IPS-15b (cell line): Measurements from ENCODE around the gene UPK3A.
"Not testable (repeated sequence)": the region's sequence is repeated elsewhere in the genome, so short reads cannot be mapped to it uniquely, and the experiment has no call there.

Experiments
- H3K27me3 ChIP-seq: one replicate; pipeline ENCODE4 v1.6.1; 2013; ENCODE audit warnings: low read length; ENCODE audit not compliant: control insufficient read depth, insufficient read depth
- H3K36me3 ChIP-seq: one replicate; pipeline ENCODE4 v1.6.1; 2013; ENCODE audit warnings: low read length; ENCODE audit not compliant: control insufficient read depth, insufficient read depth
- H3K4me1 ChIP-seq: one replicate; pipeline ENCODE4 v1.6.1; 2013; ENCODE audit warnings: mild to moderate bottlenecking, low read length; ENCODE audit not compliant: control insufficient read depth, insufficient read depth
- H3K4me3 ChIP-seq: one replicate; pipeline ENCODE4 v1.5.1; 2013; ENCODE audit warnings: low read depth, low read length
- H3K9ac ChIP-seq: one replicate; pipeline ENCODE4 v1.6.1; 2013; ENCODE audit warnings: low read depth, mild to moderate bottlenecking, low read length
- H3K9me3 ChIP-seq: one replicate; pipeline ENCODE4 v1.6.1; 2013; ENCODE audit warnings: mild to moderate bottlenecking, low read length; ENCODE audit not compliant: control insufficient read depth, insufficient read depth

UPK3A gene

GRCh38 chr22:45242778-45243191 is 42.0 kb upstream of the UPK3A start:
- Histone ChIP-seq H3K36me3 (peaks cover 8% of the 10 kb centered on the region), H3K9me3 (no peaks in the 10 kb centered on the region), H3K9ac (no peak overlapping the region), H3K4me3 (no peak overlapping the region), H3K4me1 (peaks cover 2% of the 10 kb centered on the region), H3K27me3 (peaks cover 5% of the 10 kb centered on the region)

GRCh38 chr22:45244916-45245315 is 39.8 kb upstream of the UPK3A start:
- peaks cover 5% of the 10 kb centered on the region for H3K27me3 ChIP-seq
- no peak overlapping the region for H3K9ac ChIP-seq
- H3K36me3 ChIP-seq: no peaks in the 10 kb centered on the region
- peaks cover 2% of the 10 kb centered on the region for H3K4me1 ChIP-seq
- no peak overlapping the region for H3K4me3 ChIP-seq
- H3K9me3 ChIP-seq: no peaks in the 10 kb centered on the region

GRCh38 chr22:45246060-45246985 is 38.4 kb upstream of the UPK3A start:
- no peak overlapping the region for H3K9ac ChIP-seq
- H3K27me3 ChIP-seq: peaks cover 5% of the 10 kb centered on the region
- H3K4me3 ChIP-seq: no peak overlapping the region
- H3K36me3 ChIP-seq: no peaks in the 10 kb centered on the region
- H3K9me3 ChIP-seq: no peaks in the 10 kb centered on the region
- H3K4me1 ChIP-seq: peaks cover 2% of the 10 kb centered on the region

- Histone ChIP-seq H3K27me3 (no peaks in the 10 kb centered on the region), H3K4me3 (no peak overlapping the region), H3K36me3 (no peaks in the 10 kb centered on the region), H3K4me1 (no peaks in the 10 kb centered on the region), H3K9ac (no peak overlapping the region), H3K9me3 (no peaks in the 10 kb centered on the region)
Observed at GRCh38 chr22:45248832-45249561, 35.8 kb upstream of the UPK3A start.

GRCh38 chr22:45251825-45252224 is 32.9 kb upstream of the UPK3A start:
- Histone ChIP-seq H3K4me3 (no peak overlapping the region), H3K9me3 (no peaks in the 10 kb centered on the region), H3K36me3 (no peaks in the 10 kb centered on the region), H3K9ac (no peak overlapping the region), H3K4me1 (no peaks in the 10 kb centered on the region), H3K27me3 (no peaks in the 10 kb centered on the region)

- H3K9me3 ChIP-seq: no peaks in the 10 kb centered on the region
- no peaks in the 10 kb centered on the region for H3K27me3 ChIP-seq
- no peak overlapping the region for H3K4me3 ChIP-seq
- no peaks in the 10 kb centered on the region for H3K4me1 ChIP-seq
- no peaks in the 10 kb centered on the region for H3K36me3 ChIP-seq
- no peak overlapping the region for H3K9ac ChIP-seq
Observed at GRCh38 chr22:45253039-45253641, 31.6 kb upstream of the UPK3A start.

GRCh38 chr22:45254388-45254787 is 30.4 kb upstream of the UPK3A start:
- Histone ChIP-seq H3K4me3 (no peak overlapping the region), H3K4me1 (no peaks in the 10 kb centered on the region), H3K9me3 (no peaks in the 10 kb centered on the region), H3K9ac (no peak overlapping the region), H3K36me3 (no peaks in the 10 kb centered on the region), H3K27me3 (no peaks in the 10 kb centered on the region)

- H3K9ac ChIP-seq: no peak overlapping the region
- no peaks in the 10 kb centered on the region for H3K36me3 ChIP-seq
- H3K4me1 ChIP-seq: no peaks in the 10 kb centered on the region
- no peaks in the 10 kb centered on the region for H3K27me3 ChIP-seq
- no peaks in the 10 kb centered on the region for H3K9me3 ChIP-seq
- H3K4me3 ChIP-seq: no peak overlapping the region
Observed at GRCh38 chr22:45254789-45255278, 29.9 kb upstream of the UPK3A start.

- not testable (repeated sequence) for H3K4me3 ChIP-seq, H3K9ac ChIP-seq, H3K4me1 ChIP-seq, H3K27me3 ChIP-seq, H3K36me3 ChIP-seq, H3K9me3 ChIP-seq
Observed at GRCh38 chr22:45257941-45258340, 26.8 kb upstream of the UPK3A start.

- Histone ChIP-seq H3K9me3 (no peaks in the 10 kb centered on the region), H3K4me3 (no peak overlapping the region), H3K9ac (no peak overlapping the region), H3K4me1 (peaks cover 2% of the 10 kb centered on the region), H3K36me3 (no peaks in the 10 kb centered on the region), H3K27me3 (peaks cover 10% of the 10 kb centered on the region)
Observed at GRCh38 chr22:45259754-45260394, 24.9 kb upstream of the UPK3A start.

- not testable (repeated sequence) for H3K9ac ChIP-seq, H3K36me3 ChIP-seq, H3K9me3 ChIP-seq, H3K4me1 ChIP-seq, H3K27me3 ChIP-seq, H3K4me3 ChIP-seq
Observed at GRCh38 chr22:45260395-45260759, 24.4 kb upstream of the UPK3A start.
